Measurements from ENCODE around the gene LATS1.

DNA sequence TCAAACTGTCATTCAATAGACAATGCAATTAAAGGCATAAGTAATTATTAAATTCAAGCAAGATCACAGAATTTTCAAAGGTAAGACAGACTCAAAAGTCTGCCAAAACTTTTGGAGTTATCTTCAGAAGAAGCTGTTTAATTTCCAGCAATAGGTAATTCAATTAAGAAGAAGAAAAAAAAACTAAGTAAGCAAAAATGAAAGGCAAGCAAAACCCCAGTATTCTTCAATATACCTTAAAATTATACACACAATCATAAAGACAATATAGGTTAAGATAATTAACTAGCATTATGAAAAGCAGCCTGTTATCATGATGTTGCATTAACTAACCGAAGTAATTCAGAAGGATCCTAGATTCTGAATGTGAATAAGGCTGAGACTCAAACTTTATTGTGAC, 3.5 kb downstream of the LATS1 start:
- no peak for TF ChIP-seq POLR2A (IDR thresholded peaks at IDR 0.05)
- TF ChIP-seq, protein P1, sequence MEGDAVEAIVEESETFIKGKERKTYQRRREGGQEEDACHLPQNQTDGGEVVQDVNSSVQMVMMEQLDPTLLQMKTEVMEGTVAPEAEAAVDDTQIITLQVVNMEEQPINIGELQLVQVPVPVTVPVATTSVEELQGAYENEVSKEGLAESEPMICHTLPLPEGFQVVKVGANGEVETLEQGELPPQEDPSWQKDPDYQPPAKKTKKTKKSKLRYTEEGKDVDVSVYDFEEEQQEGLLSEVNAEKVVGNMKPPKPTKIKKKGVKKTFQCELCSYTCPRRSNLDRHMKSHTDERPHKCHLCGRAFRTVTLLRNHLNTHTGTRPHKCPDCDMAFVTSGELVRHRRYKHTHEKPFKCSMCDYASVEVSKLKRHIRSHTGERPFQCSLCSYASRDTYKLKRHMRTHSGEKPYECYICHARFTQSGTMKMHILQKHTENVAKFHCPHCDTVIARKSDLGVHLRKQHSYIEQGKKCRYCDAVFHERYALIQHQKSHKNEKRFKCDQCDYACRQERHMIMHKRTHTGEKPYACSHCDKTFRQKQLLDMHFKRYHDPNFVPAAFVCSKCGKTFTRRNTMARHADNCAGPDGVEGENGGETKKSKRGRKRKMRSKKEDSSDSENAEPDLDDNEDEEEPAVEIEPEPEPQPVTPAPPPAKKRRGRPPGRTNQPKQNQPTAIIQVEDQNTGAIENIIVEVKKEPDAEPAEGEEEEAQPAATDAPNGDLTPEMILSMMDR (IDR thresholded peaks at IDR 0.05), result no peak
- no peak for TF ChIP-seq POLR2AphosphoS5 (IDR thresholded peaks at IDR 0.05)
- no peak for TF ChIP-seq EP300 (IDR thresholded peaks at IDR 0.05)
